Retinal pigment epithelial cell (primary cell): ENCODE data around the gene GRIK1.

Experiments
- DNase-seq: peaks from one replicate; pipeline ENCODE4 v3.0.0-alpha.2; 2010; ENCODE audit warnings: low read depth
- H3K4me3 ChIP-seq: 2 replicates; pipeline ENCODE4 v1.5.1; 2011; ENCODE audit warnings: mild to moderate bottlenecking, low read length, control low read depth, moderate library complexity
- CTCF ChIP-seq: conservative IDR thresholded peaks from 2 replicates; pipeline ENCODE4 v1.5.1; 2011; ENCODE audit warnings: low read depth, low read length, control low read depth, inconsistent platforms

Gene GRIK1

GRCh38 chr21:29639366-29640079 is 300.3 kb downstream of the GRIK1 start:
- no peak for DNase-seq
- H3K4me3 ChIP-seq = no peak overlapping the region
- no peak for TF ChIP-seq CTCF

DNA sequence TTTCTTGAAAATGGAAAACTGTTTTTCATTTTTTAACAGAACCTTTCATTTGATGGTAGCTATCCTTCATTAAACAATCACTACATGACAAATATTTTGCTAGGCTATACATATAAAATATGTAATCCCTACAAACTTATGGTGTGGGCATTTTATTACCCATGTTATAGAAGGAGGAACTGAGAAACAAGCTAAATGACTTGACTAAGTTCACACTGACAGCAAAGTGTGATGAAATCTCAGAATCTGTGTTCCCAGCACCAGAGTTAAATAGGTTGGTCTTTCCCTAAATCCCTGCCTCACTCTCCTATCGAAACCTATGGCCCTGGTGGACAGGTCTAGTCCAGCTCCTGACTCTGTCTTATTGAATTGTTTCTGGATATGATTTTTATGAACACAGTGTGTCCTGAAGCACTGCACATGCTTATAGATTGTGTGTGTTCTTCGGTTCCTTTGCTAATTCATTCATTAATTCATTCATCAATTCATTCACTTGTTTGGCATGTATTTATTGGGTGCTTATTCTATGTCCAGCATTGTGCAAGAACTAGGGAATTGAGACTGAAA is 301.0 kb downstream of the GRIK1 start:
- DNase-seq = no peak
- H3K4me3 ChIP-seq = no peak overlapping the region
- TF ChIP-seq CTCF = no peak

DNA sequence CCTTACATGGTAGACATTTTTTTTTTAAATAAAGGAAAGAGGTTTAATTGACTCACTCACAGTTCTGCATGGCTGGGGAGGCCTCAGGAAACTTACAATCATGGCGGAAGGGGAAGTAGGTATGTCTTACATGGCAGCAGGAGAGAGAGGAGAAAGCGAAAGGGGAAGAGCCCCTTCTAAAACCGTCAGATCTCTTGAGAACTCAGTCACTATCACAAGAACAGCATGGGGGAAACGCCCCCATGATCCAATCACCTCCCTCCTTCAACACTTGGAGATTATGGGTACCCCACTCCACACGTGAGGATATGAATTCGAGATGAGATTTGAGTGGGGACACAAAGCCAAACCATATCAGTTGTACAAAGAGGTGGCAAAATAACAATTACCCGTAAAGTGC is 301.7 kb downstream of the GRIK1 start:
- DNase-seq = no peak
- H3K4me3 ChIP-seq = no peak overlapping the region
- TF ChIP-seq CTCF = no peak

DNA sequence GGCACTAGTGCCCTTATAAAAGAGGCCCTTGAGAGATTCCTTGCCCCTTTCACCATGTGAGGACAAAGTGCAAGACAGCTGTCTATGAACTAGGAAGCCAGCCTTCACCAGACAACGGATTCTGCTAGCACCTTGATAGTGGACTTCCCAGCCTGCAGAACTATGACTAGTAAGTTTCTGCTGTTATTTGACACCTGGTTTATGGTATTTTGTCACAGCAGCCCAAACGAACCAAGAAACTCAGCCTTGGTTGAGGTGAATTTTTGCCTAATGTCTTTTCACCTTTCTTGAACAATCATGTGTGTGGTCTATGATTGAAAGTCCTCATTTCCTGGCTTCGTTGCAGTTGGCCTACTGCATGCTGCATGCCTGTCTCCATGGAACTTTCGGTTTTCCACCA is 302.2 kb downstream of the GRIK1 start:
- no peak for TF ChIP-seq CTCF
- no peak for DNase-seq
- H3K4me3 ChIP-seq = no peak overlapping the region

DNA sequence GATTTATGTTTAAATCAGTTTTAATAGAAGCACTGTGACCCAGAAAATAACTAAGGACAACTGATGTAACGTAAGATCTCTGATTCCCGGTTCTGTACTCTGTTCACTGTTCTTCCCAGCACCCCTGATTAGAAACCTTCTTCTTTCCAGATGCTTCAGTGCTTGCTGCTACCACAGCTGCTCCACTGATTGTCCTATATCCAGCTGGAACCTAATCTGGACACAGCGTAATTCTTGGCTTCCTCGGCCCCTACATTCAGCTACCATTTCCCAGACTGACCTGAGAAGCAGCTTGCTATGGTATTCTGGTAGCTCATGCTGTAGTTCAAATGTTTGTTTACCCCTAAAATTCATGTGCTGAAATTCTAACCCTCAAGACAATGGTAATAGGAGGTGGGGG is 302.7 kb downstream of the GRIK1 start:
- no peak overlapping the region for H3K4me3 ChIP-seq
- no peak for TF ChIP-seq CTCF
- DNase-seq = no peak

- no peak for DNase-seq
- TF ChIP-seq CTCF = no peak
- H3K4me3 ChIP-seq = no peak overlapping the region
These were observed 305.4 kb downstream of the GRIK1 start for GRCh38 chr21:29634418-29634817.

DNA sequence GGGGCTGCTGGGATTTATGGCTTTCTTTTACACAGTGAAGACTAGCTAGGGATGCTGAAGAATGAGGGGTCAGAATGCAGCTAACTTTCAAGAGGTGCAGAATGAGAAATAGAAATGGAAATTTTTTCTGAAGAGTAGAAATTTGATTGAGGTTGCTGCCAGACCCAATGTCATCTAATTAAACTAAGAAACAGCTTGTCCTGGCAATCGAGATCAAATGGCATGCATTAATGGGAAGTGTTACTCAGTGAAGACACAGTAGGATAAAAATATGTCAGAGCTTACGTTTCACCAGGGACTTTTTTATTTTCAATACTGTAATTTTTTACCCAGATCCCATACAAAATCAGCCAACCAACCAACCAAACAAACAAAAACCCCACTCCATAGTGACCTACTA is 306.0 kb downstream of the GRIK1 start:
- no peak for DNase-seq
- no peak for TF ChIP-seq CTCF
- no peak overlapping the region for H3K4me3 ChIP-seq
